NK-92 treated with Interleukin-12 subunit alpha and Interleukin-12 subunit beta, amount 100 ng/mL, for 24 hours (cell line): Measurements from ENCODE around the gene FBLIM1.

Source experiments
- DNase-seq: peaks from one replicate; lab custom pipeline; 2025; lab: John Stamatoyannopoulos, UW

Gene FBLIM1

GRCh38 chr1:15748264-15748663, 10.3 kb upstream of the FBLIM1 start:
- DNase-seq = no peak

- no peak for DNase-seq
Observed at GRCh38 chr1:15748690-15749398, 9.8 kb upstream of the FBLIM1 start.

GRCh38 chr1:15749399-15750291, 8.9 kb upstream of the FBLIM1 start:
- no peak for DNase-seq

- no peak for DNase-seq
Observed at GRCh38 chr1:15750924-15751323, 7.7 kb upstream of the FBLIM1 start.

- DNase-seq = no peak
Observed at GRCh38 chr1:15751717-15752116, 6.9 kb upstream of the FBLIM1 start.

- no peak for DNase-seq
Observed at GRCh38 chr1:15753776-15754175, 4.8 kb upstream of the FBLIM1 start.

- DNase-seq = no peak
Observed at GRCh38 chr1:15755021-15755645, 3.5 kb upstream of the FBLIM1 start.

GRCh38 chr1:15755646-15756040, 3.0 kb upstream of the FBLIM1 start:
- no peak for DNase-seq

- DNase-seq = no peak
Observed at GRCh38 chr1:15756143-15757015, 2.2 kb upstream of the FBLIM1 start.

GRCh38 chr1:15757016-15757543, 1.5 kb upstream of the FBLIM1 start:
- no peak for DNase-seq

GRCh38 chr1:15757575-15758342, 836 bp upstream of the FBLIM1 start:
- DNase-seq = no peak

- no peak for DNase-seq
Observed at GRCh38 chr1:15758953-15759661, 512 bp downstream of the FBLIM1 start.

- DNase-seq = no peak
Observed at GRCh38 chr1:15760520-15761211, 2.1 kb downstream of the FBLIM1 start.

- no peak for DNase-seq
Observed at GRCh38 chr1:15761366-15762128, 3.0 kb downstream of the FBLIM1 start.

- no peak for DNase-seq
Observed at GRCh38 chr1:15762546-15762945, 4.0 kb downstream of the FBLIM1 start.

- DNase-seq = no peak
Observed at GRCh38 chr1:15764269-15764764, 5.7 kb downstream of the FBLIM1 start.

- no peak for DNase-seq
Observed at GRCh38 chr1:15764890-15765289, 6.3 kb downstream of the FBLIM1 start.

- DNase-seq = no peak
Observed at GRCh38 chr1:15765495-15766194, 7.0 kb downstream of the FBLIM1 start.
